ENCODE results near the gene CACNA1H.

GRCh38 chr16:1103636-1103980, 49.3 kb upstream of the CACNA1H start:
- TF ChIP-seq MAFK (IDR thresholded peaks at IDR 0.05; ENCODE audit: low read depth, low read length), result no peak
- no peak for TF ChIP-seq POLR2A (IDR thresholded peaks at IDR 0.05; ENCODE audit: control extremely low read depth in 1 of 2, low read depth in 2 of 2, low read length in 2 of 2)
- no peak for TF ChIP-seq CREB1 (IDR thresholded peaks at IDR 0.05)
- no peak for TF ChIP-seq CTCF (IDR thresholded peaks at IDR 0.05; ENCODE audit: control extremely low read depth in 1 of 3, insufficient read depth in 1 of 3, low read depth in 1 of 3, low read length in 3 of 3)
- no peak for TF ChIP-seq JUND (IDR thresholded peaks at IDR 0.05; ENCODE audit: low read length)
- no peak for TF ChIP-seq TEAD4 (IDR thresholded peaks at IDR 0.05; ENCODE audit: low read depth, low read length)
- no peak for TF ChIP-seq TAF1 (IDR thresholded peaks at IDR 0.05; ENCODE audit: low read depth, low read length)
- TF ChIP-seq RAD21 (IDR thresholded peaks at IDR 0.05 in 1 of 2, conservative IDR thresholded peaks at IDR 0.05 in 1 of 2; ENCODE audit: low read depth in 2 of 2, low read length in 2 of 2), result no peak
